MM.1S (cell line): ENCODE results near the gene PCDH9.

Source experiments
- DNase-seq: peaks from one replicate; pipeline ENCODE4 v3.0.0-alpha.2; 2015
- H2AFZ ChIP-seq: fragments of 300-600 bp; sonication (generic); 2 replicates; pipeline ENCODE4 v1.6.0; 2016; ENCODE audit warnings: antibody characterized with exemption, low read length
- H3F3A ChIP-seq: fragments of 300-600 bp; sonication (generic); 2 replicates; pipeline ENCODE4 v1.6.1; 2016; ENCODE audit warnings: mild to moderate bottlenecking, antibody characterized with exemption, low read length, moderate library complexity, mixed read lengths; ENCODE audit not compliant: insufficient read depth
- H3K27ac ChIP-seq: fragments of 300-600 bp; sonication (generic); 2 replicates; pipeline ENCODE4 v1.5.1; 2016; ENCODE audit warnings: mild to moderate bottlenecking, low read length
- H3K27me3 ChIP-seq: fragments of 300-600 bp; sonication (generic); replicated peaks from 2 replicates; pipeline ENCODE4 v1.6.0; 2016; ENCODE audit warnings: low read length; ENCODE audit not compliant: insufficient read depth
- H3K36me3 ChIP-seq: fragments of 300-600 bp; sonication (generic); replicated peaks from 2 replicates; pipeline ENCODE4 v1.6.1; 2016; ENCODE audit warnings: mild to moderate bottlenecking, low read length, mixed read lengths; ENCODE audit not compliant: insufficient read depth
- H3K4me1 ChIP-seq: fragments of 300-600 bp; sonication (generic); 2 replicates; pipeline ENCODE4 v1.6.1; 2016; ENCODE audit warnings: low read length, mixed read lengths
- H3K4me2 ChIP-seq: fragments of 300-600 bp; sonication (generic); 2 replicates; pipeline ENCODE4 v1.6.0; 2016; ENCODE audit warnings: low read depth, low read length
- H3K4me3 ChIP-seq: fragments of 300-600 bp; sonication (generic); 2 replicates; pipeline ENCODE4 v1.5.1; 2016; ENCODE audit warnings: low read length, mixed read lengths
- H3K79me2 ChIP-seq: fragments of 300-600 bp; sonication (generic); 2 replicates; pipeline ENCODE4 v1.6.1; 2016; ENCODE audit warnings: mixed run types, low read length, mixed read lengths
- H3K9ac ChIP-seq: fragments of 300-600 bp; sonication (generic); 2 replicates; pipeline ENCODE4 v1.6.1; 2016; ENCODE audit warnings: low read length, mixed read lengths
- H3K9me2 ChIP-seq: fragments of 300-600 bp; sonication (generic); replicated peaks from 2 replicates; pipeline ENCODE4 v1.6.1; 2016; ENCODE audit warnings: mild to moderate bottlenecking, low read length, mixed read lengths; ENCODE audit not compliant: insufficient read depth
- H3K9me3 ChIP-seq: fragments of 300-600 bp; sonication (generic); replicated peaks from 2 replicates; pipeline ENCODE4 v1.6.1; 2016; ENCODE audit warnings: mild to moderate bottlenecking, low read length, mixed read lengths; ENCODE audit not compliant: insufficient read depth
- H4K20me1 ChIP-seq: fragments of 300-600 bp; sonication (generic); 2 replicates; pipeline ENCODE4 v1.6.1; 2016; ENCODE audit warnings: mild to moderate bottlenecking, low read length, moderate library complexity, mixed read lengths; ENCODE audit not compliant: insufficient read depth
- EZH2 ChIP-seq: fragments of 300-600 bp; sonication (generic); optimal IDR thresholded peaks from 2 replicates; pipeline ENCODE3; 2017; ENCODE audit warnings: low read depth, mild to moderate bottlenecking, antibody characterized with exemption, low read length, mixed read lengths
- EZH2phosphoT487 ChIP-seq: fragments of 300-600 bp; sonication (generic); IDR thresholded peaks from 2 replicates; pipeline ENCODE4 v1.6.1; 2018; ENCODE audit warnings: antibody characterized with exemption, low read length
- TF ChIP-seq, protein P1 (sequence below): fragments of 300-600 bp; sonication (generic); IDR thresholded peaks from 2 replicates; pipeline ENCODE4 v1.5.1; 2016; ENCODE audit warnings: antibody characterized with exemption, low read length, mixed read lengths

PCDH9 gene

GRCh38 chr13:66414066-66414800 is 815.9 kb downstream of the PCDH9 start:
- Histone ChIP-seq H2AFZ (no peak overlapping the region), H3K36me3 (no peaks in the 10 kb centered on the region), H4K20me1 (no peaks in the 10 kb centered on the region), H3K27me3 (no peaks in the 10 kb centered on the region), H3K9ac (no peak overlapping the region), H3K4me3 (no peak overlapping the region), H3K27ac (no peak overlapping the region), H3F3A (no peaks in the 10 kb centered on the region), H3K4me2 (no peak overlapping the region), H3K9me3 (no peaks in the 10 kb centered on the region), H3K4me1 (no peaks in the 10 kb centered on the region), H3K9me2 (no peaks in the 10 kb centered on the region), H3K79me2 (no peaks in the 10 kb centered on the region)
- no peak for DNase-seq
- TF ChIP-seq, protein P1, sequence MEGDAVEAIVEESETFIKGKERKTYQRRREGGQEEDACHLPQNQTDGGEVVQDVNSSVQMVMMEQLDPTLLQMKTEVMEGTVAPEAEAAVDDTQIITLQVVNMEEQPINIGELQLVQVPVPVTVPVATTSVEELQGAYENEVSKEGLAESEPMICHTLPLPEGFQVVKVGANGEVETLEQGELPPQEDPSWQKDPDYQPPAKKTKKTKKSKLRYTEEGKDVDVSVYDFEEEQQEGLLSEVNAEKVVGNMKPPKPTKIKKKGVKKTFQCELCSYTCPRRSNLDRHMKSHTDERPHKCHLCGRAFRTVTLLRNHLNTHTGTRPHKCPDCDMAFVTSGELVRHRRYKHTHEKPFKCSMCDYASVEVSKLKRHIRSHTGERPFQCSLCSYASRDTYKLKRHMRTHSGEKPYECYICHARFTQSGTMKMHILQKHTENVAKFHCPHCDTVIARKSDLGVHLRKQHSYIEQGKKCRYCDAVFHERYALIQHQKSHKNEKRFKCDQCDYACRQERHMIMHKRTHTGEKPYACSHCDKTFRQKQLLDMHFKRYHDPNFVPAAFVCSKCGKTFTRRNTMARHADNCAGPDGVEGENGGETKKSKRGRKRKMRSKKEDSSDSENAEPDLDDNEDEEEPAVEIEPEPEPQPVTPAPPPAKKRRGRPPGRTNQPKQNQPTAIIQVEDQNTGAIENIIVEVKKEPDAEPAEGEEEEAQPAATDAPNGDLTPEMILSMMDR = no peak
- TF ChIP-seq EZH2phosphoT487 = no peak
- no peak for TF ChIP-seq EZH2

DNA sequence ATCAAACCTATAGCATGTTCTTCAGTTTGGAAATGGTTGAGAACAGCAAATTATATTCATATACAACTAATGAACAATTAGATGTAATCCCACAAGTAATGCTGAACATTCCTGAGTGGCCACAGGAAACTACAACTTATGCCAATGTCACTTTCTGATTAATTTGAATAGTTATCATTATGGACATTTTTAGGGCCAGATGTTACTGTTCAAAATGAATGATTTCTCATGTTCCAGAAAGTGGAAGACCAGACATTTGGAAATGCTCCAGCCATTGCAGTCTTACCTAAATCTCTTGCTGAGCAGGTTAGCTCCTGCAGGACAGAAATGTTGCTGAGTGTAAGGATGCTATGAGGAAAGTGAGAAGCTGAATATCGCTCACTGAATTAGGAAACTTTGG is 819.8 kb downstream of the PCDH9 start:
- TF ChIP-seq EZH2 (no peak), EZH2phosphoT487 (no peak)
- TF ChIP-seq, protein P1 = no peak
- no peaks in the 10 kb centered on the region for H3K9me2 ChIP-seq
- H2AFZ ChIP-seq = no peak overlapping the region
- no peak for DNase-seq
- no peaks in the 10 kb centered on the region for H4K20me1 ChIP-seq
- no peak overlapping the region for H3K27ac ChIP-seq
- no peaks in the 10 kb centered on the region for H3F3A ChIP-seq
- no peaks in the 10 kb centered on the region for H3K36me3 ChIP-seq
- no peaks in the 10 kb centered on the region for H3K9me3 ChIP-seq
- no peak overlapping the region for H3K4me3 ChIP-seq
- no peaks in the 10 kb centered on the region for H3K4me1 ChIP-seq
- no peaks in the 10 kb centered on the region for H3K27me3 ChIP-seq
- H3K4me2 ChIP-seq = no peak overlapping the region
- H3K9ac ChIP-seq = no peak overlapping the region
- H3K79me2 ChIP-seq = no peaks in the 10 kb centered on the region

- H3K79me2 ChIP-seq = no peaks in the 10 kb centered on the region
- H3K9me3 ChIP-seq = no peaks in the 10 kb centered on the region
- TF ChIP-seq EZH2 = no peak
- TF ChIP-seq EZH2phosphoT487 = no peak
- TF ChIP-seq, protein P1 = no peak
- H3K4me1 ChIP-seq = no peaks in the 10 kb centered on the region
- H3K4me3 ChIP-seq = no peak overlapping the region
- H4K20me1 ChIP-seq = no peaks in the 10 kb centered on the region
- no peak overlapping the region for H3K4me2 ChIP-seq
- H2AFZ ChIP-seq = no peak overlapping the region
- no peak for DNase-seq
- no peaks in the 10 kb centered on the region for H3K27me3 ChIP-seq
- H3K9ac ChIP-seq = no peak overlapping the region
- H3K36me3 ChIP-seq = no peaks in the 10 kb centered on the region
- H3K9me2 ChIP-seq = no peaks in the 10 kb centered on the region
- H3F3A ChIP-seq = no peaks in the 10 kb centered on the region
- no peak overlapping the region for H3K27ac ChIP-seq
Measured at GRCh38 chr13:66409542-66409941, 820.6 kb downstream of the PCDH9 start.
